Measurements from ENCODE around the gene IL12RB2. TPM values are rescaled to one million over a fixed set of nuclear protein-coding genes. Genes with fewer than 3 reads are reported as not detected.

Gene IL12RB2
- total and polyA plus RNA-seq, 10 of the 15 experiments (the other 5 are each of a cell fraction or from before 2014, with no cell fraction given), result 0.15 to 1.1 (median 0.54) TPM; not detected in 1

DNA sequence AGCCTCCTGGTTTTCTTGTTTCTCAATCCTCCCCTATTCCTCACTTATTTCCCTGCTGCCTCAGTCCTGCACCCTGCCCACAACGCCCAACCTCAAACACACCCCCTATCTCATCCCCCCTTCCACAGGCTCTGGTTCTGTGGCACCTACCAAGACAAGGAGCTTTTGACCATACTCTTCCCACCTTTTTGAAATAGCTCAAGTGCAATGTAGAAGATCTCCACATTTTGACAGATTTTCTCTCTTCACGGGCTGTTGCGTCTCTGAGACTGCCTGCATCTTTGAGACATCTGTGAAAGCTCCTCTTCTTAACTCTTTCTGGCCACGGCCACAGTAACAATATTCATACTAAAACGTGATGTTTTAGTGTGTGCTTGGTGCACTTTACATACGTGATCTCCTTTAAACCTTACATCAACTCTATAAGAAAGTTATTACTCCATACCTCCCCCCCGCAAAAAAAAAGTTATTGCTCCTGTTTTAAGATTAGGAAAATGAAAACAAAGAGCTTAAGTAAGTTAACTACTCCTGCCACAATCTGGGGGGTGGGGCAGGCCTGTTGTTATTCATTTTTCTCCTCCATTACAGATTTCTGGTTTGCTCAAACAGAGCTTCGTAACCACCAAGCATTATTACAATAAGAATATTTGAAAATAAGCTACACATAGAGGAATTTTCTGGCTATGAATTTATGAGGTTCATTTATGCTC lies 124.4 kb downstream of the IL12RB2 start:
- ChIA-PET POLR2A (interaction anchor here (0.6 to 1.1 kb wide), 7 partner anchors 13 to 283 kb away, joined by 3 to 9 read pairs (median 3); no protein-coding TSS in a partner anchor), SMC1A (ENCODE audit: uncharacterized antibody, unreplicated experiment) (interaction anchor here (0.7 to 2.2 kb wide), 15 partner anchors 8 to 506 kb away, joined by 3 to 12 read pairs (median 3); partner anchors contain the start of gene IL23R), CTCF (interaction anchor here (0.8 to 5.2 kb wide), 11 partner anchors 9 to 428 kb away, joined by 3 to 38 read pairs (median 4); no protein-coding TSS in a partner anchor), RAD21 (ENCODE audit: unreplicated experiment) (interaction anchor here (0.8 to 1.9 kb wide), 5 partner anchors 59 to 328 kb away, joined by 3 to 7 read pairs (median 5); no protein-coding TSS in a partner anchor)
- Histone ChIP-seq H2AFZ (ENCODE audit: control insufficient read depth, low read depth, low read length) (peak overlapping the region; percentile 38; the same call in 1 of the 2 replicates), H3K9ac (ENCODE audit: control insufficient read depth, insufficient read depth, low read length) (peak overlapping the region; percentile 3; the same call in 1 of the 2 replicates), H3K4me1 (ENCODE audit: control insufficient read depth, insufficient read depth, low read length) (peaks cover 15% of the 10 kb centered on the region), H3K27me3 (replicated peaks in 1 of 2; ENCODE audit: control insufficient read depth in 2 of 2, insufficient read depth in 2 of 2, low read length in 1 of 2) (no peaks in the 10 kb centered on the region), H3K4me2 (ENCODE audit: control insufficient read depth, insufficient read depth) (peak overlapping the region; percentile 82), H3K9me3 (replicated peaks; ENCODE audit: control insufficient read depth, insufficient read depth, low read length) (no peaks in the 10 kb centered on the region), H4K20me1 (ENCODE audit: control insufficient read depth, insufficient read depth) (0 out of 2 replicates have a peak, but pooled peaks cover 3% of the 10 kb centered on the region), H3K79me2 (ENCODE audit: control insufficient read depth, insufficient read depth, low read length) (peaks cover 32% of the 10 kb centered on the region), H3K4me3 (peak overlapping the region; percentile 68; the same call in 1 of the 2 replicates), H3K27ac (ENCODE audit: control insufficient read depth, insufficient read depth) (peak overlapping the region; percentile 96), H3K36me3 (ENCODE audit: control insufficient read depth in 2 of 2, insufficient read depth in 2 of 2, low read length in 1 of 2) (no peaks in the 10 kb centered on the region)
- no peak for ATAC-seq
- no TSS peak for BruUV-seq (replicated peaks)
- 81% methylated on average over 8 of the region's 8 CpGs for WGBS (ENCODE audit: insufficient coverage, insufficient replicate concordance, low lambda C conversion rate, missing lambda C conversion rate)
- no peak for DNase-seq (ENCODE audit: low read depth, low spot score)
- in situ Hi-C loops (cut with MboI) (no loop called here), intact Hi-C loops (cut with micrococcal nuclease; ENCODE audit: unreplicated experiment) (loop anchor here (2.0 to 5.0 kb wide), 4 partner anchors 93 to 501 kb away; partner anchors contain the start of gene GADD45A)
- no peak for FAIRE-seq
- no peak for TF ChIP-seq MYC (IDR thresholded peaks at IDR 0.05; ENCODE audit: insufficient read depth, insufficient read length, insufficient replicate concordance, low read length, severe bottlenecking)
- TF ChIP-seq ZNF622 (IDR thresholded peaks at IDR 0.05), result no peak
- TF ChIP-seq, protein P1, sequence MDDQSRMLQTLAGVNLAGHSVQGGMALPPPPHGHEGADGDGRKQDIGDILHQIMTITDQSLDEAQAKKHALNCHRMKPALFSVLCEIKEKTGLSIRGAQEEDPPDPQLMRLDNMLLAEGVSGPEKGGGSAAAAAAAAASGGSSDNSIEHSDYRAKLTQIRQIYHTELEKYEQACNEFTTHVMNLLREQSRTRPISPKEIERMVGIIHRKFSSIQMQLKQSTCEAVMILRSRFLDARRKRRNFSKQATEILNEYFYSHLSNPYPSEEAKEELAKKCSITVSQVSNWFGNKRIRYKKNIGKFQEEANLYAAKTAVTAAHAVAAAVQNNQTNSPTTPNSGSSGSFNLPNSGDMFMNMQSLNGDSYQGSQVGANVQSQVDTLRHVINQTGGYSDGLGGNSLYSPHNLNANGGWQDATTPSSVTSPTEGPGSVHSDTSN (IDR thresholded peaks at IDR 0.05; ENCODE audit: insufficient replicate concordance, low read depth, low read length), result no peak
- TF ChIP-seq KAT2A (conservative IDR thresholded peaks at IDR 0.05; ENCODE audit: control insufficient read depth, low read depth, low read length), result no peak
- no peak for TF ChIP-seq BACH1 (IDR thresholded peaks at IDR 0.05; ENCODE audit: borderline replicate concordance)
- no peak for TF ChIP-seq TCF3 (IDR thresholded peaks at IDR 0.05; ENCODE audit: borderline replicate concordance, insufficient read depth, low read depth, low read length)
- no peak for TF ChIP-seq FOS (IDR thresholded peaks at IDR 0.05; ENCODE audit: borderline replicate concordance, extremely low read depth, insufficient read length)
- TF ChIP-seq, protein P2, sequence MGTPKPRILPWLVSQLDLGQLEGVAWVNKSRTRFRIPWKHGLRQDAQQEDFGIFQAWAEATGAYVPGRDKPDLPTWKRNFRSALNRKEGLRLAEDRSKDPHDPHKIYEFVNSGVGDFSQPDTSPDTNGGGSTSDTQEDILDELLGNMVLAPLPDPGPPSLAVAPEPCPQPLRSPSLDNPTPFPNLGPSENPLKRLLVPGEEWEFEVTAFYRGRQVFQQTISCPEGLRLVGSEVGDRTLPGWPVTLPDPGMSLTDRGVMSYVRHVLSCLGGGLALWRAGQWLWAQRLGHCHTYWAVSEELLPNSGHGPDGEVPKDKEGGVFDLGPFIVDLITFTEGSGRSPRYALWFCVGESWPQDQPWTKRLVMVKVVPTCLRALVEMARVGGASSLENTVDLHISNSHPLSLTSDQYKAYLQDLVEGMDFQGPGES (IDR thresholded peaks at IDR 0.05), result no peak
- no peak for TF ChIP-seq SMC3 (IDR thresholded peaks at IDR 0.05; ENCODE audit: borderline replicate concordance, low read length)
- TF ChIP-seq, protein P3, sequence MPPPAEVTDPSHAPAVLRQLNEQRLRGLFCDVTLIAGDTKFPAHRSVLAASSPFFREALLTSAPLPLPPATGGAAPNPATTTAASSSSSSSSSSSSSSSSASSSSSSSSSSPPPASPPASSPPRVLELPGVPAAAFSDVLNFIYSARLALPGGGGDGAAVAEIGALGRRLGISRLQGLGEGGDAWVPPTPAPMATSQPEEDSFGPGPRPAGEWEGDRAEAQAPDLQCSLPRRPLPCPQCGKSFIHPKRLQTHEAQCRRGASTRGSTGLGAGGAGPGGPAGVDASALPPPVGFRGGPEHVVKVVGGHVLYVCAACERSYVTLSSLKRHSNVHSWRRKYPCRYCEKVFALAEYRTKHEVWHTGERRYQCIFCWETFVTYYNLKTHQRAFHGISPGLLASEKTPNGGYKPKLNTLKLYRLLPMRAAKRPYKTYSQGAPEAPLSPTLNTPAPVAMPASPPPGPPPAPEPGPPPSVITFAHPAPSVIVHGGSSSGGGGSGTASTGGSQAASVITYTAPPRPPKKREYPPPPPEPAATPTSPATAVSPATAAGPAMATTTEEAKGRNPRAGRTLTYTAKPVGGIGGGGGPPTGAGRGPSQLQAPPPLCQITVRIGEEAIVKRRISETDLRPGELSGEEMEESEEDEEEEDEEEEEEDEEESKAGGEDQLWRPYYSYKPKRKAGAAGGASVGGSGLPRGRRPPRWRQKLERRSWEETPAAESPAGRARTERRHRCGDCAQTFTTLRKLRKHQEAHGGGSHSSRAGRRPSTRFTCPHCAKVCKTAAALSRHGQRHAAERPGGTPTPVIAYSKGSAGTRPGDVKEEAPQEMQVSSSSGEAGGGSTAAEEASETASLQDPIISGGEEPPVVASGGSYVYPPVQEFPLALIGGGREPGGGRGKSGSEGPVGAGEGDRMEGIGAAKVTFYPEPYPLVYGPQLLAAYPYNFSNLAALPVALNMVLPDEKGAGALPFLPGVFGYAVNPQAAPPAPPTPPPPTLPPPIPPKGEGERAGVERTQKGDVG (CRISPR knock-in tag; IDR thresholded peaks at IDR 0.05), result no peak
- TF ChIP-seq NR2F1 (conservative IDR thresholded peaks at IDR 0.05), result no peak
- no peak for TF ChIP-seq SP1 (IDR thresholded peaks at IDR 0.05; ENCODE audit: low read depth, low read length)
- TF ChIP-seq, protein P4, sequence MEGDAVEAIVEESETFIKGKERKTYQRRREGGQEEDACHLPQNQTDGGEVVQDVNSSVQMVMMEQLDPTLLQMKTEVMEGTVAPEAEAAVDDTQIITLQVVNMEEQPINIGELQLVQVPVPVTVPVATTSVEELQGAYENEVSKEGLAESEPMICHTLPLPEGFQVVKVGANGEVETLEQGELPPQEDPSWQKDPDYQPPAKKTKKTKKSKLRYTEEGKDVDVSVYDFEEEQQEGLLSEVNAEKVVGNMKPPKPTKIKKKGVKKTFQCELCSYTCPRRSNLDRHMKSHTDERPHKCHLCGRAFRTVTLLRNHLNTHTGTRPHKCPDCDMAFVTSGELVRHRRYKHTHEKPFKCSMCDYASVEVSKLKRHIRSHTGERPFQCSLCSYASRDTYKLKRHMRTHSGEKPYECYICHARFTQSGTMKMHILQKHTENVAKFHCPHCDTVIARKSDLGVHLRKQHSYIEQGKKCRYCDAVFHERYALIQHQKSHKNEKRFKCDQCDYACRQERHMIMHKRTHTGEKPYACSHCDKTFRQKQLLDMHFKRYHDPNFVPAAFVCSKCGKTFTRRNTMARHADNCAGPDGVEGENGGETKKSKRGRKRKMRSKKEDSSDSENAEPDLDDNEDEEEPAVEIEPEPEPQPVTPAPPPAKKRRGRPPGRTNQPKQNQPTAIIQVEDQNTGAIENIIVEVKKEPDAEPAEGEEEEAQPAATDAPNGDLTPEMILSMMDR (IDR thresholded peaks at IDR 0.05 in 2 of 3, conservative IDR thresholded peaks at IDR 0.05 in 1 of 3; ENCODE audit: control insufficient read depth in 2 of 3, extremely low read depth in 1 of 3, insufficient read depth in 1 of 3, low read depth in 3 of 3, low read length in 3 of 3), result no peak
- no peak for TF ChIP-seq FOXK2 (IDR thresholded peaks at IDR 0.05)
